ENCODE results near the gene ZWINT.
A peak's percentile ranks its signal among the peaks of the same experiment; 100 is the strongest.

ZWINT gene

GRCh38 chr10:56348101-56348500, 13.0 kb downstream of the ZWINT start:
- Histone ChIP-seq H3K4me3 (no peak overlapping the region), H3K4me2 (no peak overlapping the region), H4K20me1 (no peaks in the 10 kb centered on the region), H3K36me3 (peaks cover 0 to 12% (median 0%) of the 10 kb centered on the region in 11 experiments; a peak in 3 of 22 replicates), H3K27me3 (no peaks in the 10 kb centered on the region), H3K27ac (no peak overlapping the region), H3K9ac (no peak overlapping the region), H3K4me1 (no peaks in the 10 kb centered on the region), H3K9me3 (replicated peaks in 1 of 11) (no peaks in the 10 kb centered on the region)
- TF ChIP-seq Cebpa-rat (IDR thresholded peaks at IDR 0.05) = no peak

GRCh38 chr10:56346845-56347415, 14.1 kb downstream of the ZWINT start:
- Histone ChIP-seq H3K9me3 (replicated peaks in 1 of 11) (no peaks in the 10 kb centered on the region), H3K9ac (no peak overlapping the region), H4K20me1 (no peaks in the 10 kb centered on the region), H3K27ac (no peak overlapping the region), H3K27me3 (no peaks in the 10 kb centered on the region), H3K4me2 (no peak overlapping the region), H3K36me3 (peaks cover 0 to 5% (median 0%) of the 10 kb centered on the region in 11 experiments; a peak in 3 of 22 replicates), H3K4me1 (no peaks in the 10 kb centered on the region), H3K4me3 (no peak overlapping the region)
- TF ChIP-seq Cebpa-rat (IDR thresholded peaks at IDR 0.05) = no peak

GRCh38 chr10:56341612-56342011, 19.4 kb downstream of the ZWINT start:
- Histone ChIP-seq H3K36me3 (no peaks in the 10 kb centered on the region), H3K9ac (no peak overlapping the region), H3K9me3 (replicated peaks in 1 of 11) (peaks cover 0 to 17% (median 13%) of the 10 kb centered on the region in 11 experiments; a peak in 18 of 22 replicates), H3K4me3 (no peak overlapping the region), H3K27me3 (no peaks in the 10 kb centered on the region), H3K4me1 (peaks cover 0 to 21% (median 0%) of the 10 kb centered on the region in 10 experiments; a peak in 3 of 20 replicates), H3K4me2 (no peak overlapping the region), H3K27ac (no peak overlapping the region), H4K20me1 (no peaks in the 10 kb centered on the region)
- TF ChIP-seq Cebpa-rat (IDR thresholded peaks at IDR 0.05) = no peak

GRCh38 chr10:56329961-56330360, 31.1 kb downstream of the ZWINT start:
- Histone ChIP-seq H3K27me3 (no peaks in the 10 kb centered on the region), H3K4me3 (no peak overlapping the region)

GRCh38 chr10:56327118-56327517, 33.9 kb downstream of the ZWINT start:
- Histone ChIP-seq H3K27me3 (no peaks in the 10 kb centered on the region), H3K4me3 (no peak overlapping the region), H3K9me3 (replicated peaks in 1 of 11) (no peaks in the 10 kb centered on the region), H3K36me3 (no peaks in the 10 kb centered on the region), H3K9ac (no peak overlapping the region), H3K27ac (no peak overlapping the region), H3K4me2 (no peak overlapping the region), H3K4me1 (no peaks in the 10 kb centered on the region), H4K20me1 (no peaks in the 10 kb centered on the region)
- no peak for TF ChIP-seq Cebpa-rat (IDR thresholded peaks at IDR 0.05)

More at GRCh38 chr10:56329961-56330360, 31.1 kb downstream of the ZWINT start:
- Histone ChIP-seq H3K9me3 (replicated peaks in 1 of 11) (no peaks in the 10 kb centered on the region), H3K9ac (no peak overlapping the region), H3K4me2 (no peak overlapping the region), H3K36me3 (no peaks in the 10 kb centered on the region), H4K20me1 (no peaks in the 10 kb centered on the region), H3K4me1 (no peaks in the 10 kb centered on the region), H3K27ac (no peak overlapping the region)
- no peak for TF ChIP-seq Cebpa-rat (IDR thresholded peaks at IDR 0.05)

GRCh38 chr10:56319386-56319785, 41.7 kb downstream of the ZWINT start:
- H3K27ac ChIP-seq = peak overlapping the region in 2 of 11 experiments; percentile 15 to 28; a peak in 1 of 22 replicates
- TF ChIP-seq Cebpa-rat (IDR thresholded peaks at IDR 0.05) = no peak

GRCh38 chr10:56318816-56319215, 42.2 kb downstream of the ZWINT start:
- Histone ChIP-seq H3K4me3 (no peak overlapping the region), H3K9me3 (replicated peaks in 1 of 11) (peaks cover 9 to 12% (median 10%) of the 10 kb centered on the region in 11 experiments), H3K4me2 (peak overlapping the region in 2 of 11 experiments; percentile 4 to 38; a peak in 4 of 22 replicates), H3K36me3 (no peaks in the 10 kb centered on the region), H4K20me1 (no peaks in the 10 kb centered on the region), H3K9ac (no peak overlapping the region), H3K27ac (peak overlapping the region in 2 of 11 experiments; percentile 15 to 28; a peak in 1 of 22 replicates), H3K4me1 (peaks cover 0 to 18% (median 0%) of the 10 kb centered on the region in 10 experiments; a peak in 8 of 20 replicates), H3K27me3 (no peaks in the 10 kb centered on the region)
- TF ChIP-seq Cebpa-rat (IDR thresholded peaks at IDR 0.05) = no peak

More at GRCh38 chr10:56319386-56319785, 41.7 kb downstream of the ZWINT start:
- peaks cover 9 to 12% (median 10%) of the 10 kb centered on the region in 11 experiments for H3K9me3 ChIP-seq (replicated peaks in 1 of 11)
- no peaks in the 10 kb centered on the region for H3K27me3 ChIP-seq
- no peak overlapping the region for H3K9ac ChIP-seq
- H3K4me2 ChIP-seq = peak overlapping the region in 4 of 11 experiments; percentile 4 to 48 (median 22); a peak in 6 of 22 replicates
- H3K4me1 ChIP-seq = peaks cover 0 to 18% (median 0%) of the 10 kb centered on the region in 10 experiments; a peak in 8 of 20 replicates
- no peak overlapping the region for H3K4me3 ChIP-seq
- H3K36me3 ChIP-seq = no peaks in the 10 kb centered on the region
- no peaks in the 10 kb centered on the region for H4K20me1 ChIP-seq

- Histone ChIP-seq H3K36me3 (no peaks in the 10 kb centered on the region), H3K4me3 (no peak overlapping the region)
Observed at GRCh38 chr10:56317603-56318002, 43.5 kb downstream of the ZWINT start.

GRCh38 chr10:56316603-56317002, 44.5 kb downstream of the ZWINT start:
- H3K9me3 ChIP-seq (replicated peaks in 1 of 11) = peaks cover 9 to 12% (median 10%) of the 10 kb centered on the region in 11 experiments
- no peak overlapping the region; a peak in 1 of 22 replicates for H3K4me2 ChIP-seq
- H3K9ac ChIP-seq = no peak overlapping the region
- no peak overlapping the region for H3K4me3 ChIP-seq
- TF ChIP-seq Cebpa-rat (IDR thresholded peaks at IDR 0.05) = no peak
- H3K4me1 ChIP-seq = peaks cover 0 to 18% (median 0%) of the 10 kb centered on the region in 10 experiments; a peak in 8 of 20 replicates
- no peaks in the 10 kb centered on the region for H3K27me3 ChIP-seq
- H4K20me1 ChIP-seq = no peaks in the 10 kb centered on the region
- no peak overlapping the region for H3K27ac ChIP-seq
- no peaks in the 10 kb centered on the region for H3K36me3 ChIP-seq

More at GRCh38 chr10:56317603-56318002, 43.5 kb downstream of the ZWINT start:
- Histone ChIP-seq H3K4me2 (no peak overlapping the region), H3K9me3 (replicated peaks in 1 of 11) (peaks cover 9 to 12% (median 10%) of the 10 kb centered on the region in 11 experiments), H3K4me1 (peaks cover 0 to 18% (median 0%) of the 10 kb centered on the region in 10 experiments; a peak in 8 of 20 replicates), H4K20me1 (no peaks in the 10 kb centered on the region), H3K27ac (0 out of 22 replicates have a peak overlapping the region, but pooled peaks of 1 of the 11 experiments have one; percentile 1), H3K27me3 (no peaks in the 10 kb centered on the region), H3K9ac (no peak overlapping the region)
- TF ChIP-seq Cebpa-rat (IDR thresholded peaks at IDR 0.05) = no peak
